Measurements from ENCODE around the gene SYNC. TPM values are rescaled to one million over a fixed set of nuclear protein-coding genes. Genes with fewer than 3 reads are reported as not detected.

The SYNC gene
- total and polyA plus RNA-seq, 3 donors from 2014 or later: 9.0 to 12.4 (median 11.8) TPM

DNA sequence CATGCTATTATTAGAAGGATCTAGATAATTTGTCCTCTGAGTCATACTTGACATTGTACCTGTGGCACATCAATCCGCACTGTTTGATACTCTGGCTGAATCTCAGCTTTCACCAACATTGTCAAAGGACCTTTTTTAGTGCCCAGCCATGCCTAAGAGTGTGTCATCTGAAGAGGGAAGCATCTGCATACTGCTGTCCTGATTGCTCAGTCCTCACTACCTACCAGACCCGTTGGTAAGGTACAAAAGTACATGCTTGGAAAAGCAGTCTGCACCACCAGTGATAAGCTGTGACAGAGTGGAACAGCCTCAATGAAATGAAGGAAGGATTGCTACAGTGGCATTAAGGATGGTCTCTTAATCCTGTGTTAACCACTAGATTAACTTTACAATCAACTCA lies 17.1 kb downstream of the SYNC start:
- Histone ChIP-seq H3K9me3 (no peaks in the 10 kb centered on the region), H3K27me3 (no peaks in the 10 kb centered on the region), H3K27ac (peak overlapping the region in 1 of 2 donors; percentile 66), H3K4me3 (no peak overlapping the region), H3K36me3 (ENCODE audit: low read depth, missing control alignments) (no peaks in the 10 kb centered on the region), H3K4me1 (peaks cover 29% of the 10 kb centered on the region)
- no peak for DNase-seq
- no peak for TF ChIP-seq POLR2A (IDR thresholded peaks at IDR 0.05)
- TF ChIP-seq, protein P1, sequence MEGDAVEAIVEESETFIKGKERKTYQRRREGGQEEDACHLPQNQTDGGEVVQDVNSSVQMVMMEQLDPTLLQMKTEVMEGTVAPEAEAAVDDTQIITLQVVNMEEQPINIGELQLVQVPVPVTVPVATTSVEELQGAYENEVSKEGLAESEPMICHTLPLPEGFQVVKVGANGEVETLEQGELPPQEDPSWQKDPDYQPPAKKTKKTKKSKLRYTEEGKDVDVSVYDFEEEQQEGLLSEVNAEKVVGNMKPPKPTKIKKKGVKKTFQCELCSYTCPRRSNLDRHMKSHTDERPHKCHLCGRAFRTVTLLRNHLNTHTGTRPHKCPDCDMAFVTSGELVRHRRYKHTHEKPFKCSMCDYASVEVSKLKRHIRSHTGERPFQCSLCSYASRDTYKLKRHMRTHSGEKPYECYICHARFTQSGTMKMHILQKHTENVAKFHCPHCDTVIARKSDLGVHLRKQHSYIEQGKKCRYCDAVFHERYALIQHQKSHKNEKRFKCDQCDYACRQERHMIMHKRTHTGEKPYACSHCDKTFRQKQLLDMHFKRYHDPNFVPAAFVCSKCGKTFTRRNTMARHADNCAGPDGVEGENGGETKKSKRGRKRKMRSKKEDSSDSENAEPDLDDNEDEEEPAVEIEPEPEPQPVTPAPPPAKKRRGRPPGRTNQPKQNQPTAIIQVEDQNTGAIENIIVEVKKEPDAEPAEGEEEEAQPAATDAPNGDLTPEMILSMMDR (IDR thresholded peaks at IDR 0.05): no peak
- 75 to 89% methylated on average over 2 of the region's 2 CpGs for WGBS, 2 donors
- intact Hi-C loops (cut with DNase I; ENCODE audit: low total_unique reads): no loop called here

DNA sequence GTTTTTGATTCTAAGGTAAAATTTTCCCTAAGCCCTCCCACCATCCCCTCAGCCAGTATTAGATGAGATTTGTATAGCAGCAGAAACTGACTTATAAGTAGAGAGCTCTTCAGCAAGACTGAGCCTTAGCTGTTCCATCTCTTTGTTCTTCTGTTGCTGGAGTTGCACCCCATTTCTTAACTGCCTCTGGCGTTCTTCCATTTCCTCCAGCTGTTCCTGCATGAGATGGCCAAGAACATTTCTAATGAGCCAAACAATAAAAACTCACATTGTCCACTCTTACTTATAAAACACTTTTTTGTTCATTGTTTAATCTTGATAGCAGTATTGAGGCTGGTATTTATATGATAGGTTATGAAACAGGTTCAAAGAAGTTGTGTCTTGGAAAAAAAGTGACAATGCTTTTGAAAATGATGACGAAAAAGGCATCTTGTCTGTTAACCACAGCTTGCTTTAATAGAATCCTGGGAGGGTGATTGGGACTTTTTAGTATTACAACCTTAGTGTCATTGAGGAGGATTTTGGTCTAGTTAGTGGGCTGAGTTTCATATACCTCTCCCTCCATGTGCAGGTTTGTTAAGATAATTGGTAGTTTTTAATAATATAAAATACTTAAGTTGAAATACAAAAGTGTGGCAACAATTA lies 18.3 kb downstream of the SYNC start:
- Histone ChIP-seq H3K4me3 (no peak overlapping the region), H3K4me1 (peaks cover 33% of the 10 kb centered on the region), H3K9me3 (no peaks in the 10 kb centered on the region), H3K27me3 (no peaks in the 10 kb centered on the region), H3K36me3 (ENCODE audit: low read depth, missing control alignments) (no peaks in the 10 kb centered on the region), H3K27ac (peak overlapping the region; percentile 22 to 66)
- peak; percentile 72 for DNase-seq
- WGBS, 2 donors: 24 to 38% methylated on average over 2 of the region's 2 CpGs
- intact Hi-C loops (cut with DNase I; ENCODE audit: low total_unique reads): no loop called here
- TF ChIP-seq, protein P1 (IDR thresholded peaks at IDR 0.05): no peak
- no peak for TF ChIP-seq POLR2A (IDR thresholded peaks at IDR 0.05)

DNA sequence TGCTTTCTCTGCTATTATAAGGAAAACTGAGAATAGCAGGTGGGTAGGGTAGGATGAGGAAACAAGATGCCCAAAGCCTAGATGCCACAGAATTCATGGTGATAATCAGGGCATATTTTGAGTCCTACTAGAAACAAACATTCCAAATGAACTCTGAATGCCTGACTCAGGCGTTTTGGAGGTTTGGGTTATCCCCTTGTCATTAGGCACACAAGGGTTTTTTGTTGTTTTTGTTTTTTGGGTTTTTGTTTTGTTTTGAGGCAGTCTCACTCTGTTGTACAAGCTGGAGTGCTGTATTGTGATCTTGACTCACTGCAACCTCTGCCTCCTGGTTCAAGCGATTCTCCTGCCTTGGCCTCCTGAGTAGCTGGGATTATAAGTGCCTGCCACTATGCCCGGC lies 19.2 kb downstream of the SYNC start:
- no peaks in the 10 kb centered on the region for H3K36me3 ChIP-seq (ENCODE audit: low read depth, missing control alignments)
- TF ChIP-seq, protein P1 (IDR thresholded peaks at IDR 0.05): no peak
- TF ChIP-seq POLR2A (IDR thresholded peaks at IDR 0.05): no peak
- H3K27me3 ChIP-seq: no peaks in the 10 kb centered on the region
- H3K27ac ChIP-seq: peak overlapping the region; percentile 22 to 66
- H3K9me3 ChIP-seq: no peaks in the 10 kb centered on the region
- peaks cover 39% of the 10 kb centered on the region for H3K4me1 ChIP-seq
- intact Hi-C loops (cut with DNase I; ENCODE audit: low total_unique reads): no loop called here
- 52 to 63% methylated on average over 3 of the region's 3 CpGs for WGBS, 2 donors
- DNase-seq: no peak
- H3K4me3 ChIP-seq: no peak overlapping the region

DNA sequence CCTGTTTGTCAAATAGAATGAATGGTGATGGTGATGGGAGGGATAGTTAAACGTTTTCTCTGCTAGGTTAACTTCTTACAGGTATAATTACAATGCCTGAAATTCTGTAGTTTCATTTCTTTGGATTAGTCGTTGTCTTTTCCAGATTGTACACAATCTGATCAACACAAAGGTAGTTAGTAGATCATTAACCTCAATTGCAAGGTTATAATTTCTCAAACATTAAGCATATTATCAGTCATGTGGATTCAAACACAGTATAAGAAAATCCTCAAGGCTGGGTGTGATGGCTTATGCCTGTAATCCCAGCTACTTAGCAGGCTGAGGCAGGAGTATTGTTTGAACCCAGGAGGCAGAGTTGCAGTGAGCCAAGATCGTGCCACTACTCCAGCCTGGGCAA lies 20.6 kb downstream of the SYNC start:
- Histone ChIP-seq H3K4me3 (no peak overlapping the region), H3K9me3 (no peaks in the 10 kb centered on the region), H3K27me3 (no peaks in the 10 kb centered on the region), H3K36me3 (ENCODE audit: low read depth, missing control alignments) (no peaks in the 10 kb centered on the region), H3K27ac (peak overlapping the region in 1 of 2 donors; percentile 53), H3K4me1 (peaks cover 39% of the 10 kb centered on the region)
- intact Hi-C loops (cut with DNase I; ENCODE audit: low total_unique reads): no loop called here
- 61 to 67% methylated on average over 3 of the region's 3 CpGs for WGBS, 2 donors
- DNase-seq: no peak
- TF ChIP-seq, protein P1 (IDR thresholded peaks at IDR 0.05): no peak
- no peak for TF ChIP-seq POLR2A (IDR thresholded peaks at IDR 0.05)

DNA sequence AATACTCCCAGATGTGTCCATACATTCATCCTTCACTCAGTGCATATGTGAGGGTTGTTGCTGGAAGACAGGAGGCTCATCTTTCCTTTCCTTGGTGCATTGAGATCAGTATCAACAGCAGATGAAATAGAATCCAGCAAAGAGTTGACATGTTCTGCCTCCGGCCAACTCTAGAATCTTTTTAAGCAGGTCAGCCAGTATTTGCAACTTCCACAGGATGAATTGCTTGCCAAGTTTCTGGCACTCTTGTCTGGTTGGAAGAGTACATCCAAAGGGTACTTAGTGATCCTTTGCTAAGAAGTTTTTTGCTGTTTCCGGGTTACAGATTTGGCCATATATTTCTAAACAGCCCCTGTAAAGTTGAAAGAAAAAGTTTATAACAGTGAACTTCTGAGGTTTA lies 21.1 kb downstream of the SYNC start:
- TF ChIP-seq POLR2A (IDR thresholded peaks at IDR 0.05): no peak
- TF ChIP-seq, protein P1 (IDR thresholded peaks at IDR 0.05): no peak
- Histone ChIP-seq H3K9me3 (no peaks in the 10 kb centered on the region), H3K4me1 (peaks cover 39% of the 10 kb centered on the region), H3K27me3 (no peaks in the 10 kb centered on the region), H3K27ac (peak overlapping the region in 1 of 2 donors; percentile 53), H3K4me3 (no peak overlapping the region), H3K36me3 (ENCODE audit: low read depth, missing control alignments) (no peaks in the 10 kb centered on the region)
- intact Hi-C loops (cut with DNase I; ENCODE audit: low total_unique reads): no loop called here
- DNase-seq: peak; percentile 28
- WGBS, 2 donors: 27 to 34% methylated on average over 2 of the region's 2 CpGs

Data from testis (tissue), 3 donors.